ENCODE results near the gene OTUD7B. TPM values are rescaled to one million over a fixed set of nuclear protein-coding genes. Genes with fewer than 3 reads are reported as not detected.

OTUD7B gene
- total and polyA plus RNA-seq, 10 of the 15 experiments (the other 5 are each of a cell fraction or from before 2014, with no cell fraction given), result 1.7 to 24.9 (median 6.6) TPM

DNA sequence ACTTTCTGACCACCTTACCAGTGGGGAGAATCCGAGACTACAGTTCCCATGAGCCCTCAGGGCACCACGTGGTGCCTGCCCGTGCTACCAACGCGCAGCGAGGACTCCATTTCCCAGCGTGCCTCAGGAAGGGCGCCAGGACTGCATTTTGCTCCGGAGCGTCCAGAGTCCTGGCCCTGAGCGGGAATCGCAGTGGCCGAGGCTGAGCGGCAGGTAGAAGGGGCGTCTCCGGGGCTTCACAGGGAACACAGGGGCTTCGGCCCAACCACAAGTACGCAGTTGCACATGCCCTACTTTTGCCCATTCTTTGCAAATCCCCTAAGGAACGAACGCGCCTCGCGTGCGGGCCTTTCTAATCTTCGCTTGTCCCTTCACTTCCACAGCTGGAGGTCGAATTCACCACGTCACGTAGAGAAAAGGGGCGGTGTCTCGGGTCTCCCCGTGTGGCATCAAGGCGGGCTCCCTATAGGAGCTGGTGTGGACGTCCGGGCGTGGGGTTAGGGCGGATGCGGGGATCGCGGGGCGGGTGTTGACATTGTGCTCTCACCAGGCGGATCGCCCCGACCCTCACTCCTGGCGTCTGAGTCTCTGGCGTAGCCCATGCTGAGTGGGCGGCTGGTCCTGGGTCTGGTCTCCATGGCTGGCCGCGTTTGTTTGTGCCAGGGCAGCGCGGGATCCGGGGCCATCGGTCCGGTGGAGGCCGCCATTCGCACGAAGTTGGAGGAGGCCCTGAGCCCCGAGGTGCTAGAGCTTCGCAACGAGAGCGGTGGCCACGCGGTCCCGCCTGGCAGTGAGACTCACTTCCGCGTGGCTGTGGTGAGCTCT is 110.9 kb downstream of the OTUD7B start, which contains the start of gene BOLA1 (continued):
- no peak for TF ChIP-seq ZNF592 (IDR thresholded peaks at IDR 0.05)
- TF ChIP-seq YY1 (IDR thresholded peaks at IDR 0.05; ENCODE audit: low read depth, low read length), result peak; percentile 94
- no peak for TF ChIP-seq CBX3 (IDR thresholded peaks at IDR 0.05; ENCODE audit: borderline replicate concordance, low read depth)
- TF ChIP-seq, protein P1, sequence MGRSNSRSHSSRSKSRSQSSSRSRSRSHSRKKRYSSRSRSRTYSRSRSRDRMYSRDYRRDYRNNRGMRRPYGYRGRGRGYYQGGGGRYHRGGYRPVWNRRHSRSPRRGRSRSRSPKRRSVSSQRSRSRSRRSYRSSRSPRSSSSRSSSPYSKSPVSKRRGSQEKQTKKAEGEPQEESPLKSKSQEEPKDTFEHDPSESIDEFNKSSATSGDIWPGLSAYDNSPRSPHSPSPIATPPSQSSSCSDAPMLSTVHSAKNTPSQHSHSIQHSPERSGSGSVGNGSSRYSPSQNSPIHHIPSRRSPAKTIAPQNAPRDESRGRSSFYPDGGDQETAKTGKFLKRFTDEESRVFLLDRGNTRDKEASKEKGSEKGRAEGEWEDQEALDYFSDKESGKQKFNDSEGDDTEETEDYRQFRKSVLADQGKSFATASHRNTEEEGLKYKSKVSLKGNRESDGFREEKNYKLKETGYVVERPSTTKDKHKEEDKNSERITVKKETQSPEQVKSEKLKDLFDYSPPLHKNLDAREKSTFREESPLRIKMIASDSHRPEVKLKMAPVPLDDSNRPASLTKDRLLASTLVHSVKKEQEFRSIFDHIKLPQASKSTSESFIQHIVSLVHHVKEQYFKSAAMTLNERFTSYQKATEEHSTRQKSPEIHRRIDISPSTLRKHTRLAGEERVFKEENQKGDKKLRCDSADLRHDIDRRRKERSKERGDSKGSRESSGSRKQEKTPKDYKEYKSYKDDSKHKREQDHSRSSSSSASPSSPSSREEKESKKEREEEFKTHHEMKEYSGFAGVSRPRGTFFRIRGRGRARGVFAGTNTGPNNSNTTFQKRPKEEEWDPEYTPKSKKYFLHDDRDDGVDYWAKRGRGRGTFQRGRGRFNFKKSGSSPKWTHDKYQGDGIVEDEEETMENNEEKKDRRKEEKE (IDR thresholded peaks at IDR 0.05), result no peak
- no peak for TF ChIP-seq RFX5 (IDR thresholded peaks at IDR 0.05; ENCODE audit: low read depth, low read length)
- no peak for TF ChIP-seq SP1 (IDR thresholded peaks at IDR 0.05; ENCODE audit: low read depth, low read length)
- peak; percentile 57; the same call in 1 of the 2 replicates for TF ChIP-seq POLR2AphosphoS2 (IDR thresholded peaks at IDR 0.05; ENCODE audit: low read depth, low read length)
- TF ChIP-seq KDM1A (IDR thresholded peaks at IDR 0.05; ENCODE audit: borderline replicate concordance), result no peak
- peak; percentile 30 for TF ChIP-seq MEF2B (IDR thresholded peaks at IDR 0.05; ENCODE audit: partially characterized antibody, poor library complexity, severe bottlenecking)
- TF ChIP-seq MEF2A (IDR thresholded peaks at IDR 0.05; ENCODE audit: insufficient read depth, low read depth, low read length), result no peak
- TF ChIP-seq RUNX3 (IDR thresholded peaks at IDR 0.05; ENCODE audit: low read length), result peak; percentile 44
- TF ChIP-seq JUNB (IDR thresholded peaks at IDR 0.05), result no peak
- TF ChIP-seq, protein P2, sequence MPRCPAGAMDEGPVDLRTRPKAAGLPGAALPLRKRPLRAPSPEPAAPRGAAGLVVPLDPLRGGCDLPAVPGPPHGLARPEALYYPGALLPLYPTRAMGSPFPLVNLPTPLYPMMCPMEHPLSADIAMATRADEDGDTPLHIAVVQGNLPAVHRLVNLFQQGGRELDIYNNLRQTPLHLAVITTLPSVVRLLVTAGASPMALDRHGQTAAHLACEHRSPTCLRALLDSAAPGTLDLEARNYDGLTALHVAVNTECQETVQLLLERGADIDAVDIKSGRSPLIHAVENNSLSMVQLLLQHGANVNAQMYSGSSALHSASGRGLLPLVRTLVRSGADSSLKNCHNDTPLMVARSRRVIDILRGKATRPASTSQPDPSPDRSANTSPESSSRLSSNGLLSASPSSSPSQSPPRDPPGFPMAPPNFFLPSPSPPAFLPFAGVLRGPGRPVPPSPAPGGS (IDR thresholded peaks at IDR 0.05; ENCODE audit: borderline replicate concordance, insufficient read depth, low read depth, low read length, poor library complexity, severe bottlenecking), result no peak
- no peak for TF ChIP-seq SMAD1 (IDR thresholded peaks at IDR 0.05; ENCODE audit: low read depth, partially characterized antibody)
- TF ChIP-seq NFYA (IDR thresholded peaks at IDR 0.05; ENCODE audit: borderline replicate concordance, low read depth, low read length), result no peak
- TF ChIP-seq ASH2L (IDR thresholded peaks at IDR 0.05; ENCODE audit: borderline replicate concordance, low read depth), result no peak
- TF ChIP-seq TCF3 (IDR thresholded peaks at IDR 0.05; ENCODE audit: borderline replicate concordance, insufficient read depth, low read depth, low read length), result no peak
- TF ChIP-seq PAX5 (IDR thresholded peaks at IDR 0.05; ENCODE audit: borderline replicate concordance, low read depth, low read length), result no peak
- TF ChIP-seq POU2F2 (IDR thresholded peaks at IDR 0.05; ENCODE audit: borderline replicate concordance, low read depth, low read length), result 0 out of 3 replicates have a peak, but pooled peaks have one; percentile 60
- no peak for TF ChIP-seq MYB (IDR thresholded peaks at IDR 0.05; ENCODE audit: borderline replicate concordance, low read depth, low read length)
- TF ChIP-seq CREB1 (IDR thresholded peaks at IDR 0.05; ENCODE audit: low read depth), result peak; percentile 85
